Measurements from ENCODE around the gene URB1.
"Not testable (repeated sequence)": the region's sequence is repeated elsewhere in the genome, so short reads cannot be mapped to it uniquely, and the experiment has no call there.

URB1 gene

GRCh38 chr21:32298658-32299081, 94.1 kb downstream of the URB1 start, which contains the start of gene MRAP:
Gene MRAP, plus strand, starts transcription at chr21:32298855. Its CDS starts 117 bp downstream, at chr21:32298972.
- DNase-seq = no peak

GRCh38 chr21:32298148-32298559, 94.7 kb downstream of the URB1 start:
- DNase-seq = no peak

GRCh38 chr21:32297449-32297848, 95.4 kb downstream of the URB1 start:
- DNase-seq = no peak

GRCh38 chr21:32285476-32285875, 107.3 kb downstream of the URB1 start:
- no peak for DNase-seq

GRCh38 chr21:32282992-32283391, 109.8 kb downstream of the URB1 start:
- DNase-seq = no peak

- DNase-seq = no peak
Measured at GRCh38 chr21:32281531-32281930, 111.3 kb downstream of the URB1 start.

GRCh38 chr21:32279377-32279680, 113.5 kb downstream of the URB1 start:
- peak in 4 of 58 donors; percentile 35 to 58 (median 46) for DNase-seq

- DNase-seq = peak; percentile 60 to 96 (median 90)
Measured at GRCh38 chr21:32278518-32279376, 114.1 kb downstream of the URB1 start, which contains the start of gene MIS18A. Gene MIS18A, minus strand, starts transcription at chr21:32279049. Its CDS starts 35 bp downstream, at chr21:32279014.

- DNase-seq = no peak
Measured at GRCh38 chr21:32278103-32278502, 114.7 kb downstream of the URB1 start.

- DNase-seq = no peak
Measured at GRCh38 chr21:32276671-32277070, 116.1 kb downstream of the URB1 start.

- DNase-seq = no peak
Measured at GRCh38 chr21:32270748-32271147, 122.1 kb downstream of the URB1 start.

GRCh38 chr21:32265321-32265720, 127.5 kb downstream of the URB1 start:
- not testable (repeated sequence) for DNase-seq

- DNase-seq = no peak
Measured at GRCh38 chr21:32261929-32262328, 130.9 kb downstream of the URB1 start.

All from anterior cingulate cortex (tissue), 58 donors.